Testis (tissue), 2 donors: ENCODE data around the gene TBXAS1.

Source experiments
- POLR2A ChIP-seq: fragments of 450-650 bp; IDR thresholded peaks from one replicate; pipeline ENCODE4 v1.6.1; 2017; ENCODE audit warnings: antibody characterized with exemption, mild to moderate bottlenecking, moderate library complexity
- TF ChIP-seq, protein P1 (sequence below), 3 experiments: fragments of 450-650 bp in 2 of 3; fragments of 200-600 bp in 1 of 3; sonication (generic) in 1 of 3; IDR thresholded peaks; one replicate each; pipeline ENCODE4 v1.5.1; 2016 to 2019; ENCODE audit warnings: antibody characterized with exemption in 3 of 3, mild to moderate bottlenecking in 2 of 3, moderate library complexity in 1 of 3

DNA sequence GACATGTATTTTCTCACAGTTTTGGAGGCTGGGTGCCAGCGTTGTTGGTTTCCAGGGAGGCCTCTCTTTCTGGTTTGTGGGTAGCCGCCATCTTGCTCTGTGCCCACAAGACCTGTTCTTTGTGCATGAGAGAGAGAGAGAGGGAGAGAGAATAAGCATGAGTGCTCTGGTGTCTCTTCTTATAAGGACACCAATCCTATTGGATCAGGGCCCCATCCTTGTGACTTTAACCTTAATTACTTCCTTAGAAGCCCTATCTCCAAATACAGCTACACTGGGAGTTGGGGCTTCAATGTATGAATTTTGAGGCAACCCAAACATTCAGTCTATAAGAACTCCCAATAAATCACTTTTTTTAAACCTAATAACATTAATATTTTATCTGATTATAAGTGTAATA lies 119.1 kb downstream of the TBXAS1 start:
- TF ChIP-seq POLR2A = no peak
- TF ChIP-seq, protein P1, sequence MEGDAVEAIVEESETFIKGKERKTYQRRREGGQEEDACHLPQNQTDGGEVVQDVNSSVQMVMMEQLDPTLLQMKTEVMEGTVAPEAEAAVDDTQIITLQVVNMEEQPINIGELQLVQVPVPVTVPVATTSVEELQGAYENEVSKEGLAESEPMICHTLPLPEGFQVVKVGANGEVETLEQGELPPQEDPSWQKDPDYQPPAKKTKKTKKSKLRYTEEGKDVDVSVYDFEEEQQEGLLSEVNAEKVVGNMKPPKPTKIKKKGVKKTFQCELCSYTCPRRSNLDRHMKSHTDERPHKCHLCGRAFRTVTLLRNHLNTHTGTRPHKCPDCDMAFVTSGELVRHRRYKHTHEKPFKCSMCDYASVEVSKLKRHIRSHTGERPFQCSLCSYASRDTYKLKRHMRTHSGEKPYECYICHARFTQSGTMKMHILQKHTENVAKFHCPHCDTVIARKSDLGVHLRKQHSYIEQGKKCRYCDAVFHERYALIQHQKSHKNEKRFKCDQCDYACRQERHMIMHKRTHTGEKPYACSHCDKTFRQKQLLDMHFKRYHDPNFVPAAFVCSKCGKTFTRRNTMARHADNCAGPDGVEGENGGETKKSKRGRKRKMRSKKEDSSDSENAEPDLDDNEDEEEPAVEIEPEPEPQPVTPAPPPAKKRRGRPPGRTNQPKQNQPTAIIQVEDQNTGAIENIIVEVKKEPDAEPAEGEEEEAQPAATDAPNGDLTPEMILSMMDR (IDR thresholded peaks at IDR 0.05) = no peak
